AG04450 (cell line): Measurements from ENCODE around the gene KIAA1958. TPM values are rescaled to one million over a fixed set of nuclear protein-coding genes. Genes with fewer than 3 reads are reported as not detected.

Experiments used
- CTCF ChIA-PET: fragments of 300-600, 350-600 bp; formaldehyde crosslinking; extraction: SDS; loops from one replicate; lab custom pipeline; 2022; ENCODE audit warnings: antibody characterized with exemption, inconsistent platforms; lab: Charles Lee
- POLR2A ChIA-PET: fragments of 350-600 bp; formaldehyde crosslinking; extraction: SDS; loops from one replicate; lab custom pipeline; 2021; ENCODE audit warnings: antibody characterized with exemption, inconsistent platforms; lab: Yijun Ruan, JAX
- DNase-seq: peaks from one replicate; pipeline ENCODE4 v3.0.0-alpha.2; 2011; ENCODE audit warnings: low read depth, low spot score
- H3K27ac ChIP-seq: one replicate; pipeline ENCODE4 v1.5.1; 2012; ENCODE audit warnings: low read depth, low read length, control low read depth
- H3K27me3 ChIP-seq: one replicate; pipeline ENCODE4 v1.6.0; 2012; ENCODE audit warnings: low read length; ENCODE audit not compliant: control insufficient read depth, insufficient read depth
- H3K4me3 ChIP-seq: 2 replicates; pipeline ENCODE4 v1.5.1; 2011; ENCODE audit warnings: mild to moderate bottlenecking, low read depth, low read length, control low read depth
- H3K9me3 ChIP-seq: 2 replicates; pipeline ENCODE4 v1.5.1; 2012; ENCODE audit warnings: low read length; ENCODE audit not compliant: control insufficient read depth, insufficient read depth
- polyA plus RNA-seq: library from polyadenylated mRNA; depleted of rRNA; stranded (reverse); fragments of >200 nt; gene quantifications from 2 replicates; pipeline ENCODE4 v1.2.3, GENCODE V29; 2011
- TF ChIP-seq, protein P1 (sequence below): IDR thresholded peaks from 2 replicates; pipeline ENCODE4 v1.5.1; 2011; ENCODE audit warnings: low read depth, low read length, control low read depth, inconsistent platforms

Gene KIAA1958
- polyA plus RNA-seq, 1 experiment: 0.88 TPM

DNA sequence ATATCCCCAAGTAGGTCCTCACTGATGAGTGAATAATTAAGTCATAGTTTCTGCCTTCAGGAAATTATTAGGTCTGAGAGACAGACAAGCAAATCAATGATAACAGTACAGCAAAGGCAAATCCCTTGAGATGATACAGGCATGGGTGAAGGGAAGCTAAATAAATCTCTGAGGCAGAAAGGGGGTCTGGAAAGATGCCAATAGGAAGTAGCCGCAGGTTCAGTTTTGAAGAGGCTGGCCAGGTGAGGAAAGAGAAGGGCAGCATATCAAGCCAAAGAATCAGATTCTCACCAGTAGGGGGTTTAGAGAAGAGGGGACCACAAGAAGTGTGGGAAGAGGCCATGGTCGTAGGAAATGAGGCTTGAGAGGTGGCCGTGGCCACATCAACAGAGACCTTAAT, 85.8 kb downstream of the KIAA1958 start:
- Histone ChIP-seq H3K9me3 (no peaks in the 10 kb centered on the region), H3K4me3 (no peak overlapping the region), H3K27me3 (no peaks in the 10 kb centered on the region), H3K27ac (no peak overlapping the region)
- TF ChIP-seq, protein P1, sequence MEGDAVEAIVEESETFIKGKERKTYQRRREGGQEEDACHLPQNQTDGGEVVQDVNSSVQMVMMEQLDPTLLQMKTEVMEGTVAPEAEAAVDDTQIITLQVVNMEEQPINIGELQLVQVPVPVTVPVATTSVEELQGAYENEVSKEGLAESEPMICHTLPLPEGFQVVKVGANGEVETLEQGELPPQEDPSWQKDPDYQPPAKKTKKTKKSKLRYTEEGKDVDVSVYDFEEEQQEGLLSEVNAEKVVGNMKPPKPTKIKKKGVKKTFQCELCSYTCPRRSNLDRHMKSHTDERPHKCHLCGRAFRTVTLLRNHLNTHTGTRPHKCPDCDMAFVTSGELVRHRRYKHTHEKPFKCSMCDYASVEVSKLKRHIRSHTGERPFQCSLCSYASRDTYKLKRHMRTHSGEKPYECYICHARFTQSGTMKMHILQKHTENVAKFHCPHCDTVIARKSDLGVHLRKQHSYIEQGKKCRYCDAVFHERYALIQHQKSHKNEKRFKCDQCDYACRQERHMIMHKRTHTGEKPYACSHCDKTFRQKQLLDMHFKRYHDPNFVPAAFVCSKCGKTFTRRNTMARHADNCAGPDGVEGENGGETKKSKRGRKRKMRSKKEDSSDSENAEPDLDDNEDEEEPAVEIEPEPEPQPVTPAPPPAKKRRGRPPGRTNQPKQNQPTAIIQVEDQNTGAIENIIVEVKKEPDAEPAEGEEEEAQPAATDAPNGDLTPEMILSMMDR: no peak
- ChIA-PET CTCF (no interaction called here), POLR2A (no interaction called here)
- no peak for DNase-seq

DNA sequence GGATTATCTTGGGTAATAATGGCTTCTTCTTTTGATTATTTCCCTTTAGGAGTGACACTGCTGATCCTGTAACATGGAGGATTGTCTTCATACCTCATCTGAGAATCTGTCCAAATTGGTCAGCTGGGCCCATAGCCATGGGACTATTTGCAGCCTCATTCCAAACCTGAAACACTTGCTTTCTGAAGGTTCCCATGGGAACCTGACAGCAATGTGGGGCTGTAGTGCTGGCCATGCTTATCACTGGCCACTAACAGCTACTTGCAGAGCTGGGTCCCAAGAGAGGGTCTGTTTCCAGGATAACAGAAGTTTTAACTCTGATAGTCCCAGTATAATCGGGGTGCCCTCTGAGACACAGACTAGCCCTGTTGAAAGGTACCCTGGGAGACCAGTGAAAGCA, 87.4 kb downstream of the KIAA1958 start:
- Histone ChIP-seq H3K27ac (no peak overlapping the region), H3K9me3 (no peaks in the 10 kb centered on the region), H3K27me3 (no peaks in the 10 kb centered on the region), H3K4me3 (no peak overlapping the region)
- POLR2A ChIA-PET: interaction anchor here (0.8 kb wide), 1 partner anchor 195 kb away, joined by 3 read pairs; the partner anchor contains the start of gene HSDL2
- no peak for DNase-seq
- CTCF ChIA-PET: no interaction called here
- TF ChIP-seq, protein P1: no peak

DNA sequence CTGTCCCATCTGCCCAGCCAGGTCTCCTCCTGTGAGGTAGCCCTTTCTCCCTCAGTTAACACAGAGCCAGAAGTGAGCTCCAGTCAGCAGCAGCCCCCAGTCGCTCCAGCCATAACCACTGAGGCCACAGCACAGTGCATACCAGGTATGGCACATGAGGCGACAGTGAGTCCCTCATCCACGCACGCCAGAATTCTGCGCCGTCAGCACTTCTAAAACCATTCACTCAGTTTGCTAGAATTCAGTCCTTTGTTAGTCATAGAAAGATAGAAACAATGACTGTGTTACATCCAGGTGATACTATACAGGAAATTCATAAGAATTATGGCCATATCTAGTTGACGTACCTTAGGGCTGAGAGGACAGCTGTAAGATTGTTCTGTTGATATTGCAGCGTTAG, 88.5 kb downstream of the KIAA1958 start:
- DNase-seq: no peak
- no peaks in the 10 kb centered on the region for H3K9me3 ChIP-seq
- ChIA-PET POLR2A (no interaction called here), CTCF (no interaction called here)
- TF ChIP-seq, protein P1: no peak
- H3K27ac ChIP-seq: no peak overlapping the region
- H3K27me3 ChIP-seq: no peaks in the 10 kb centered on the region
- no peak overlapping the region for H3K4me3 ChIP-seq

DNA sequence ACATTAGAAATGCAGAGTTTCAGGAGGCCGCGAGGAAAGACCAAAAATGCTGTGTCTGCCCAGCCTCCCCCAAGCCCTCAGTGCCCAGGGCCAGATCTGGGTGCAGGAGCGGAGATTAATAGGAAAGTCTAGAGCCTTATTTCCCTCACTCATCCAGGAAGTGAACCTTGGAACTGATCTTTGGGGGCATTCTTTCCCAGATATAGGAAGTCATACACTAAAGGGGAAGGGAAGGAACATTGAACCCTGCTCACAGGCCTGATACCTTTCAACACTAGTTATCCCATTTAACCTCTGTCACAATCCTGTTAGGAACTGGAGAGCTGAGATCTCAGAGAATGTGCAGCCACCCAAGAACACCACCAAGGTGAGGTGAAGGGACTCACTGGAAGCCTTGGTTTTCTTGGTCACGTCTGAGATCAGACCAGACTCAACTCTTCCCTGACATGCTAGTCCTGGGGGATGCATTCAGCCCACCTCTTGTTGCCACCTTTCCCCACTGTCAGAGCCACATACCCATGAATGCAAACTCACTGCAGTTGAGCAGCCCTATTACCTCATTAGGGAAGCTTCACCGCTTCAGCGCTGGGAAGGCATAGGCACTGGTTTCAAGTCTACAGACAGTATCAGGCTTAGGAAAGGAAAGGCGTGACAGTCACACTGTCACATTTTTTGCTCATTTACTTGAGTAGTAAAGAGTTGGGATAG, 95.0 kb downstream of the KIAA1958 start:
- TF ChIP-seq, protein P1: no peak
- Histone ChIP-seq H3K9me3 (no peaks in the 10 kb centered on the region), H3K27ac (no peak overlapping the region), H3K4me3 (no peak overlapping the region), H3K27me3 (no peaks in the 10 kb centered on the region)
- no peak for DNase-seq
- CTCF ChIA-PET: no interaction called here
- POLR2A ChIA-PET: no interaction called here

DNA sequence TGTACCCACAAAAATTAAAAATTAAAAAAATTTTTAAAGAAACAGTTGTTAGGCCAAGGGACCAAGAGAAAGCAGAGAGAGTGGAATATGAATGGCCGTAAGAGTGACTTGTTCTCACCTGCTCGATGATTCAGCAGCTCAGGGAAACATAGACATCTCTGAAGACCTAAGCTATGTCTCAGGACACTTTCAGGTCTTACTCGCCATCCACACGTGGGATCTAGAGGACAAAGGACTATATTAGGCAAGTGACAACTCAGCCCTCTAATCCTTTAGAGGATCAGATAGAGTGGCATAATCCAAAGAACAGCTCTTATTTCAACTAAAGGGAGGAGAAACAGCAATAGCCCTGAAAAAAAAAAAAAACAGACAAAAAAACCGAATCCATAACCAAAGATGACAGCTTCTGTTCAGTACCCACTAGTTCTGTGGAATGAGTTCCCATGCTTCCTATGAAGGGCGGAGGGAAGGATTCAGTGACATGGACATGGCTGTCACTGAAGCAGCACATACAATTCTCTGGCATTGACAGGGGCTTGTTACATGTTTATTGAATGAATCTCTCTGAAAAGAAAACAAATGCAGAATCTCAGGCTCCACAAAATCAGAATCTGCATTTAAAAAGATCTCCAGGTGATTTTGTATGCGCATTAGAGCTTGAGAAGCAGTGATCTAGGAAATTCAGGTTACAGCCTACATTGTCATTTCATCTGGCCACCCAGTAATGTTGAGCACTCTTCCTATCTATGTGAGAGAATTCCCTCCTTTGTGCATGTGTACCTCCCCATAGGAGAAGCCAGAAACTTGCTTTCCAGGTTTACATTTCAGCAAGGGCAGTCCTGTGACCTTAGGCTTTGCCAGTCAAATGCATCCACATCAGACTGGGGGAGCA, 96.0 kb downstream of the KIAA1958 start:
- ChIA-PET CTCF (no interaction called here), POLR2A (no interaction called here)
- no peaks in the 10 kb centered on the region for H3K27me3 ChIP-seq
- H3K27ac ChIP-seq: no peak overlapping the region
- no peak overlapping the region for H3K4me3 ChIP-seq
- TF ChIP-seq, protein P1: no peak
- H3K9me3 ChIP-seq: no peaks in the 10 kb centered on the region
- DNase-seq: no peak
